ENCODE measurements around the gene MX2.

MX2 gene

GRCh38 chr21:41443562-41443961, 81.7 kb downstream of the MX2 start:
- peaks cover 70% of the 10 kb centered on the region for H3K36me3 ChIP-seq

GRCh38 chr21:41444703-41445464, 83.1 kb downstream of the MX2 start:
- no peaks in the 10 kb centered on the region for H3K9me3 ChIP-seq
- H3K4me3 ChIP-seq (ENCODE audit: low read depth in 1 of 2, low read length in 1 of 2), result no peak overlapping the region
- no peak for TF ChIP-seq CTCF (IDR thresholded peaks at IDR 0.05)
- H3K36me3 ChIP-seq, result peaks cover 69% of the 10 kb centered on the region
- H3K27ac ChIP-seq, result no peak overlapping the region
- H3K4me1 ChIP-seq (ENCODE audit: control insufficient read depth in 1 of 2, insufficient read depth in 1 of 2, low read depth in 1 of 2, low read length in 1 of 2), result no peaks in the 10 kb centered on the region
- no peaks in the 10 kb centered on the region for H3K27me3 ChIP-seq

More at GRCh38 chr21:41443562-41443961, 81.7 kb downstream of the MX2 start:
- no peak overlapping the region for H3K27ac ChIP-seq
- no peaks in the 10 kb centered on the region for H3K9me3 ChIP-seq
- no peak for TF ChIP-seq CTCF (IDR thresholded peaks at IDR 0.05)
- H3K4me3 ChIP-seq (ENCODE audit: low read depth in 1 of 2, low read length in 1 of 2), result no peak overlapping the region
- no peaks in the 10 kb centered on the region for H3K4me1 ChIP-seq (ENCODE audit: control insufficient read depth in 1 of 2, insufficient read depth in 1 of 2, low read depth in 1 of 2, low read length in 1 of 2)
- H3K27me3 ChIP-seq, result no peaks in the 10 kb centered on the region

- no peak overlapping the region for H3K27ac ChIP-seq
- peaks cover 71% of the 10 kb centered on the region for H3K36me3 ChIP-seq
- TF ChIP-seq CTCF (IDR thresholded peaks at IDR 0.05), result no peak
- H3K4me3 ChIP-seq (ENCODE audit: low read depth in 1 of 2, low read length in 1 of 2), result no peak overlapping the region
- H3K4me1 ChIP-seq (ENCODE audit: control insufficient read depth in 1 of 2, insufficient read depth in 1 of 2, low read depth in 1 of 2, low read length in 1 of 2), result no peaks in the 10 kb centered on the region
- no peaks in the 10 kb centered on the region for H3K27me3 ChIP-seq
- H3K9me3 ChIP-seq, result no peaks in the 10 kb centered on the region
These were observed 83.6 kb downstream of the MX2 start for GRCh38 chr21:41445465-41445862.

GRCh38 chr21:41446586-41446985, 84.8 kb downstream of the MX2 start:
- no peaks in the 10 kb centered on the region for H3K4me1 ChIP-seq (ENCODE audit: control insufficient read depth in 1 of 2, insufficient read depth in 1 of 2, low read depth in 1 of 2, low read length in 1 of 2)
- H3K36me3 ChIP-seq, result peaks cover 61% of the 10 kb centered on the region
- no peaks in the 10 kb centered on the region for H3K27me3 ChIP-seq
- no peak overlapping the region for H3K4me3 ChIP-seq (ENCODE audit: low read depth in 1 of 2, low read length in 1 of 2)
- no peak overlapping the region for H3K27ac ChIP-seq
- TF ChIP-seq CTCF (IDR thresholded peaks at IDR 0.05), result no peak
- no peaks in the 10 kb centered on the region for H3K9me3 ChIP-seq

- H3K4me1 ChIP-seq (ENCODE audit: control insufficient read depth in 1 of 2, insufficient read depth in 1 of 2, low read depth in 1 of 2, low read length in 1 of 2), result peaks cover 0 to 3% of the 10 kb centered on the region in 2 experiments
- TF ChIP-seq CTCF (IDR thresholded peaks at IDR 0.05), result no peak
- H3K27me3 ChIP-seq, result no peaks in the 10 kb centered on the region
- H3K36me3 ChIP-seq, result peaks cover 55% of the 10 kb centered on the region
- H3K4me3 ChIP-seq (ENCODE audit: low read depth in 1 of 2, low read length in 1 of 2), result no peak overlapping the region
- H3K27ac ChIP-seq, result no peak overlapping the region
- H3K9me3 ChIP-seq, result no peaks in the 10 kb centered on the region
These were observed 85.5 kb downstream of the MX2 start for GRCh38 chr21:41447356-41447755.
